Measurements from ENCODE around the gene EFNA4.

The EFNA4 gene

DNA sequence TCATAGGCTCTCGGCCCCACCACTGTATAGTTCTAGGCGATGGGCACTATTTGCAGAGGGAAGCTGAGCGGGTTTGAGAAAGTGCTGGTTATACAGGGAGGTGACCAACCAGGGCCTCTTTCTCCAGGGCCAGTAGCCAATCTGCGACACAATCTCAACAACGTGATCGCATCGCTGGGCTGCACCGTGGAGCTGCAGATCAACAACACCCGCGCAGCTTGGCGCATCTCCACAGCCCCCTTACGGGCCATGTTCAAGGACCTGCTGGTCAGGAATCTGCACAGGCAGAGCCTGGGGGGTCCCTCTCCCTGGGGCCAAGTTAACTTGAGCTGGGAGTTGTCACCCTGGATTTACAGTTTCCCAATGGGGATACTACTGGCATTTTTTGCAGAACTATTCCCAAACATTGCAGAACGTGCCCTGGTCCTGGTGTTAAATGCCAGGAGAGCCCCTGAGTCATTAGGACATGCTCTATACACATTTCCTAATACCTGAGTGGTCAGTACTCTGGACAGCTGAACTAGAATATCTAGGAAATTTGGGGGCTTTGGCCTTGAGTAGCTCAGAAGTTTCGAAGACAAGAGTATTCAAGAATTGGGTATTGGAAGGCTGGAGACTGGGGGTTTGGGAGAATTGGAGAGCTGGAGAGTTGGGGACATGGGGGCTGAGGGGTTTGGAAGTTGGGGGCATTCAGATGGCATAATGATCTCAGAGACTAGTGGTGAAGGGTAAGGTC lies 23.0 kb upstream of the EFNA4 start:
- TF ChIP-seq, protein P1, sequence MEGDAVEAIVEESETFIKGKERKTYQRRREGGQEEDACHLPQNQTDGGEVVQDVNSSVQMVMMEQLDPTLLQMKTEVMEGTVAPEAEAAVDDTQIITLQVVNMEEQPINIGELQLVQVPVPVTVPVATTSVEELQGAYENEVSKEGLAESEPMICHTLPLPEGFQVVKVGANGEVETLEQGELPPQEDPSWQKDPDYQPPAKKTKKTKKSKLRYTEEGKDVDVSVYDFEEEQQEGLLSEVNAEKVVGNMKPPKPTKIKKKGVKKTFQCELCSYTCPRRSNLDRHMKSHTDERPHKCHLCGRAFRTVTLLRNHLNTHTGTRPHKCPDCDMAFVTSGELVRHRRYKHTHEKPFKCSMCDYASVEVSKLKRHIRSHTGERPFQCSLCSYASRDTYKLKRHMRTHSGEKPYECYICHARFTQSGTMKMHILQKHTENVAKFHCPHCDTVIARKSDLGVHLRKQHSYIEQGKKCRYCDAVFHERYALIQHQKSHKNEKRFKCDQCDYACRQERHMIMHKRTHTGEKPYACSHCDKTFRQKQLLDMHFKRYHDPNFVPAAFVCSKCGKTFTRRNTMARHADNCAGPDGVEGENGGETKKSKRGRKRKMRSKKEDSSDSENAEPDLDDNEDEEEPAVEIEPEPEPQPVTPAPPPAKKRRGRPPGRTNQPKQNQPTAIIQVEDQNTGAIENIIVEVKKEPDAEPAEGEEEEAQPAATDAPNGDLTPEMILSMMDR (conservative IDR thresholded peaks at IDR 0.05; ENCODE audit: low read length) = no peak
- DNase-seq (ENCODE audit: low read depth) = no peak
- H3K4me3 ChIP-seq (ENCODE audit: low read length) = no peak overlapping the region

DNA sequence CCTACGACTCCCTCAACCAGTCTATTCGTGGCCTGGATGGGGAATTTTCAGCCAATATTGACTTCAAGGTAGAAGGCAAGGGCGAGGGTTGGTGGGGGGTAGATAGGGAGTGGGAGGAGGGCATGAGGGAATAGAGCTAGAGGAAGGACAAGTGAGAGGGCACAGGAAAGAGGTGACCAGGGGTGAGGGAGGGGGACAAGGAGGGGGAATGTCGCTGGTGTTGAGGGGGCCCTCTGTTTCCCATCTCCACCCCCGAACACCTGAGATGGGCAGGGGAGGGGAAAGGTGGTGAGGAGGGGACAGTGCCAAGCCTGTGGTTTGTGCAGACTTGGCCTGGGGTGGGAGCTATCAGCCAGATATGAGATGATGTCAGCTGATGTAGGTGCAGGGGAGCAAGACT lies 20.8 kb upstream of the EFNA4 start:
- TF ChIP-seq, protein P1 (conservative IDR thresholded peaks at IDR 0.05; ENCODE audit: low read length) = no peak
- H3K4me3 ChIP-seq (ENCODE audit: low read length) = no peak overlapping the region
- no peak for DNase-seq (ENCODE audit: low read depth)

DNA sequence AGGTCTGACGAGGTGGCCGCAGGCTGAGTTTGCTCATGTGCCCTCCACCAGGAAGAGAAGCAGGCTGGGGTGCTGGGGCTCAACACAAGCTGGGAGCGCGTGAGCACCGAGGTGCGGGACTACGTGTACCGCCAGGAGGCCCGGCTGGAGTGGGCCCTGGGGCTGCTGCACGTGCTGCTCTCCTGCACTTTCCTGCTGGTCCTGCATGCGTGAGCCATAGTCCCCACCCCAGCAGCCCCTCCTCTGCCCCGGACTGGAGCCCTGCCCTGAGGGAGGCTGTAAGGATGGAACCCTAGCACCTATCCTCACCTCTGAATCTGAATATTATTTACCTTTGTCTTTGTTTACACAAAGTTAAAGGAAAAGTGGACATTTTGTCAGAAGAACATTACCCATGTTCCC lies 20.2 kb upstream of the EFNA4 start:
- TF ChIP-seq, protein P1 (conservative IDR thresholded peaks at IDR 0.05; ENCODE audit: low read length) = no peak
- no peak overlapping the region for H3K4me3 ChIP-seq (ENCODE audit: low read length)
- no peak for DNase-seq (ENCODE audit: low read depth)

DNA sequence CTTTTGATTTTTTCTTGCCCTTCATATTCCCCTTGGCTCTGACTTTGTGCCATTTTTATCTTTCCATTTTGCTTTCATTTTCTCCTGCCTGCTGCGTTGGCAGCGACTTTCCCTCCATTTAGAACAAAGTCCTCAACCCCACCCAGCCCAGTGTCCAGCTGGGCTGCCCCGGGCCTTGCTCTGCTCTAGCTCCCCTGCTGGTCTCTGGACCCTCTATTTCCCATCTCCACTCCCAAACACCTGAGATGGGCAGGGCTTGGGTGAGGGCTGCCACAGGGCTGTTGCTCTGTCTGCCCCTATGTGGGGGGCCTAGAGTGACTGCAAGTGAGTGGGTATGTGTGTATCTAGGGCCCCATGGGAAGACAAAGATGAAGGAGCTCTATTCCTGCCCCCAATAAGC lies 19.7 kb upstream of the EFNA4 start:
- H3K4me3 ChIP-seq (ENCODE audit: low read length) = no peak overlapping the region
- no peak for DNase-seq (ENCODE audit: low read depth)
- TF ChIP-seq, protein P1 (conservative IDR thresholded peaks at IDR 0.05; ENCODE audit: low read length) = no peak

DNA sequence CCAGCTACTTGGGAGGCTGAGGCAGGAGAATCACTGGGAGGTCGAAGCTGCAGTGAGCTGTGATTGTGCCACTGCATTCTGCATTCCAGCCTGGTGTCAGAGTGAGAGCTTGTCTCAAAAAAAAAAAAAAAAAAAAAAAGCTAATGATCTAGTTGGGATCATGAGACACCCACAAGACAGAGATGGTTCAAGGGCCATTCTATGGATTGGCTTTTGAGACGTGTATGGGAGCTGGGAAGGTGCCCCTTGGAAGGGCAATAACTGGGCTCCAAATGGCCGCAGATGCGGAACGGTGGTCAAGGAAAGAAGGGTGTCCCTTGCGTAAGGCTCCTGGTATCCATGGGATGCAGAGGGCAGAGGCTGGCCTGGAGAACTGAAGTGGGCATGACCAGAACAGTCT lies 19.2 kb upstream of the EFNA4 start:
- no peak for DNase-seq (ENCODE audit: low read depth)
- H3K4me3 ChIP-seq (ENCODE audit: low read length) = no peak overlapping the region
- TF ChIP-seq, protein P1 (conservative IDR thresholded peaks at IDR 0.05; ENCODE audit: low read length) = no peak

DNA sequence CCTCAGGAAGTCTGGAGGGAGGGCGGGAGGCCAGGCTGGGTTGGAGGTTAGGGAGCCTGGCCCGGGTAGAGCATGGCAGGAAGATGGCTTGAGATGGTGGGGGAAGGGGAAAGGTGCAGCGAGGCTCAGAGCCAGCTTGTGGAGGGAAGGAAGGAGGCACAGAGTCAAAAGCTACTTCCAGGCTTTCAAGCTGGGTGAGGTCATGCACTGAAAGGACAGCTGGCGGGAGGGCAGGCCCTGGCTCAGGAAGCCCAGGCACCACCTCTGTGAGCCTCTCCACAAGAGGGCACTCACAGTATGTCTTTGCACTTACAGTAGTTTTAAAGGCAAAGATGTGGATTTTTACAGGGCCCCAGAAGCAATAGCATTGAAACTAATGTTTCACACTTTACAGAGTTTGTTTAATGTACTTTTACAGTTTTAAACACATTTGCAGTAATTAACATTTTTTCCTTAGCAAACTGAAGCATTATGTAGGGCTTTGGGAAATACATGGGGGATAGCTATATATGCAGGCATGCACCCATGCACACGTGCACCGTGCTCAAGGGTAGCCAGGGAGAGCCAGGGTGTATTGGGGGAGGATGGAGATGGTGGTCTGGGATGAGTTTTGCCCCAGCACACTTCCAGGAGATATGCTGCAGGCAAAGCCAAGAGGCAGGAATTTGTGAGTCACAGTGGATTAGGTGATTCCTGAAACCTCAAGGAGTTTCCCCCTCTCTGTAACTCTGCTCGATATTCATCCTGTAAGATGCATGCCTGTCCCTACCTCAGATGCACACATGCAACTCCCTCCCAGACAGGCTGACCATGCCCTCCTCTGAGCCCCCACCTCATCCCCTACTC lies 18.5 kb upstream of the EFNA4 start:
- no peak overlapping the region for H3K4me3 ChIP-seq (ENCODE audit: low read length)
- peak; percentile 84 for DNase-seq (ENCODE audit: low read depth)
- TF ChIP-seq, protein P1 (conservative IDR thresholded peaks at IDR 0.05; ENCODE audit: low read length) = peak; percentile 85
